ENCODE results near the gene IL18BP. TPM values are rescaled to one million over a fixed set of nuclear protein-coding genes. Genes with fewer than 3 reads are reported as not detected.

The IL18BP gene
- total and polyA plus RNA-seq, 2 experiments from 2014 or later: 2.2 to 2.8 TPM

DNA sequence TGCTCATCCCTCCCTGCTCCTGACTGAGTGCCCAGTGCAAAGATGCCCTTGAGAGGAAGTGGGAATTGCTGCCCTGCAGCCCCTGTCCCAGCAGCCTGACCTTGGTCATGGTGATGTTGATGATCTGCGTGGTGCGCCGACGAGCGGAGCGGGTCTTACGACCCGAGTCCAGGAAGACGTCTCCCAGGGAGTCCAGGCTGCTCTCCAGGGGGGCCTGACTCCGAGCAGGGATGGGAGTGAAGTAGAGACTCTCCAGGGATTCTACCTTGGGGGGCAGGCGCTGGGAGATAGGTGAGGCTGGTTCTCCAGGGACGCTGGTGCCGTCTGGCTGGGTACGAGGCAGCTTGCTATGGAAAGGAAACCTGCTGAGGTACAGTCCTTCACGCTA is 8.4 kb downstream of the IL18BP start:
- Histone ChIP-seq H3K36me3 (replicated peaks; ENCODE audit: insufficient read depth, low read depth) (peaks cover 4% of the 10 kb centered on the region), H3K27me3 (no peaks in the 10 kb centered on the region), H3K9me2 (replicated peaks; ENCODE audit: insufficient read depth) (no peaks in the 10 kb centered on the region), H2AFZ (no peak overlapping the region), H3K4me2 (no peak overlapping the region), H3K79me2 (no peaks in the 10 kb centered on the region), H4K20me1 (ENCODE audit: insufficient read depth, poor library complexity, severe bottlenecking) (peaks cover 35% of the 10 kb centered on the region), H3K4me1 (ENCODE audit: insufficient read depth) (no peaks in the 10 kb centered on the region), H3K4me3 (no peak overlapping the region), H3K27ac (no peak overlapping the region), H3K9me3 (ENCODE audit: low read depth) (no peaks in the 10 kb centered on the region)
- 93% methylated on average over 15 of the region's 15 CpGs for WGBS (ENCODE audit: low lambda C conversion rate, missing lambda C conversion rate)
- TF ChIP-seq, protein P1, sequence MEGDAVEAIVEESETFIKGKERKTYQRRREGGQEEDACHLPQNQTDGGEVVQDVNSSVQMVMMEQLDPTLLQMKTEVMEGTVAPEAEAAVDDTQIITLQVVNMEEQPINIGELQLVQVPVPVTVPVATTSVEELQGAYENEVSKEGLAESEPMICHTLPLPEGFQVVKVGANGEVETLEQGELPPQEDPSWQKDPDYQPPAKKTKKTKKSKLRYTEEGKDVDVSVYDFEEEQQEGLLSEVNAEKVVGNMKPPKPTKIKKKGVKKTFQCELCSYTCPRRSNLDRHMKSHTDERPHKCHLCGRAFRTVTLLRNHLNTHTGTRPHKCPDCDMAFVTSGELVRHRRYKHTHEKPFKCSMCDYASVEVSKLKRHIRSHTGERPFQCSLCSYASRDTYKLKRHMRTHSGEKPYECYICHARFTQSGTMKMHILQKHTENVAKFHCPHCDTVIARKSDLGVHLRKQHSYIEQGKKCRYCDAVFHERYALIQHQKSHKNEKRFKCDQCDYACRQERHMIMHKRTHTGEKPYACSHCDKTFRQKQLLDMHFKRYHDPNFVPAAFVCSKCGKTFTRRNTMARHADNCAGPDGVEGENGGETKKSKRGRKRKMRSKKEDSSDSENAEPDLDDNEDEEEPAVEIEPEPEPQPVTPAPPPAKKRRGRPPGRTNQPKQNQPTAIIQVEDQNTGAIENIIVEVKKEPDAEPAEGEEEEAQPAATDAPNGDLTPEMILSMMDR (IDR thresholded peaks at IDR 0.05; ENCODE audit: poor library complexity): no peak
- TF ChIP-seq EZH2 (IDR thresholded peaks at IDR 0.05; ENCODE audit: borderline replicate concordance): no peak
- no peak for TF ChIP-seq EZH2phosphoT487 (IDR thresholded peaks at IDR 0.05; ENCODE audit: low read depth, severe bottlenecking, unreplicated experiment)
- DNase-seq (ENCODE audit: low spot score): no peak

DNA sequence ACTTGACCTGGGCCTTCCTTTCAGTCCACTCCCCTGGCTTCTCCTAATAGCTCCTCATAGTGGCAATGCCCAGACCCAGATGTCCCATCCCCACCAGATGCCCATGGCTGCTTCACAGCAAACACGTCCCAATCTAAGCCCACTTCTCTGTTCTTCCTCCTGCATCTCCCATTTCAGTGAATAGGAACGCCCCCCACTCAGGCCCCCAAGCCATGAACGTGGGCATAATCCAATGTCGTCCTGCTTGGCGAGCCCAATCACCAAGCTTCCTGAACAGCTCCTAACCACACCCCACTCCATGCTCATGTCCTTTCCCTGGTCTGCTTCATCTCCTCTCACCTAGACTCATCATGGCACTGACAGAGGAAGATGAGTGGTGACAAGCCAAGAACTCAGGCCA is 8.9 kb downstream of the IL18BP start:
- Histone ChIP-seq H3K27ac (no peak overlapping the region), H3K27me3 (no peaks in the 10 kb centered on the region), H2AFZ (no peak overlapping the region), H3K36me3 (replicated peaks; ENCODE audit: insufficient read depth, low read depth) (peaks cover 4% of the 10 kb centered on the region), H3K4me1 (ENCODE audit: insufficient read depth) (no peaks in the 10 kb centered on the region), H3K9me3 (ENCODE audit: low read depth) (no peaks in the 10 kb centered on the region), H3K4me2 (no peak overlapping the region), H3K79me2 (no peaks in the 10 kb centered on the region), H4K20me1 (ENCODE audit: insufficient read depth, poor library complexity, severe bottlenecking) (peaks cover 38% of the 10 kb centered on the region), H3K4me3 (no peak overlapping the region), H3K9me2 (replicated peaks; ENCODE audit: insufficient read depth) (no peaks in the 10 kb centered on the region)
- WGBS (ENCODE audit: low lambda C conversion rate, missing lambda C conversion rate): 95% methylated on average over 5 of the region's 5 CpGs
- no peak for DNase-seq (ENCODE audit: low spot score)
- TF ChIP-seq EZH2 (IDR thresholded peaks at IDR 0.05; ENCODE audit: borderline replicate concordance) (no peak), EZH2phosphoT487 (IDR thresholded peaks at IDR 0.05; ENCODE audit: low read depth, severe bottlenecking, unreplicated experiment) (no peak)
- TF ChIP-seq, protein P1 (IDR thresholded peaks at IDR 0.05; ENCODE audit: poor library complexity): no peak

DNA sequence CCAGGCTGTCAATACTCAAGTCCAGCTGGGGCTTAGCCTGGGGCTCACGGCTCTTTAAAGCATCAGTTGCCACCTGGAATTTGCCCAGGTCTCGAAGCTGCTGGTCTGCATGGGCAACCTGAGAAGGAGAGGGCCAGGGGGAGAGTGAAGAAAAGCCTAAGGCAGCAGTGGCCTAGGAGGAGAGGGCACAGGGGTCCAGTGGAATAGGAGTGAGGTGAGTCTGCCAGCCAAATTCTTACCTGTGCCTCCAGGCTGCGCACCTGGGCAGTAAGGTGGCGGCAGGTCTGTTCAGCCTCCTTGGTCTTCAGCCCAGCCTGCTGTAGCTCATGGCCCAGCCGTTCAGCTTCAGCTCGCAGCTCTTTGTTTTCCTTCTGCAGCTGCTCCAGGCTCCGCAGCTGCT is 10.0 kb downstream of the IL18BP start:
- peaks cover 4% of the 10 kb centered on the region for H3K36me3 ChIP-seq (replicated peaks; ENCODE audit: insufficient read depth, low read depth)

More for the DNA sequence above, 10.0 kb downstream of the IL18BP start:
- no peak overlapping the region for H2AFZ ChIP-seq
- 96% methylated on average over 7 of the region's 7 CpGs for WGBS (ENCODE audit: low lambda C conversion rate, missing lambda C conversion rate)
- no peaks in the 10 kb centered on the region for H3K79me2 ChIP-seq
- no peak overlapping the region for H3K4me3 ChIP-seq
- no peaks in the 10 kb centered on the region for H3K4me1 ChIP-seq (ENCODE audit: insufficient read depth)
- DNase-seq (ENCODE audit: low spot score): no peak
- TF ChIP-seq EZH2phosphoT487 (IDR thresholded peaks at IDR 0.05; ENCODE audit: low read depth, severe bottlenecking, unreplicated experiment) (no peak), EZH2 (IDR thresholded peaks at IDR 0.05; ENCODE audit: borderline replicate concordance) (no peak)
- TF ChIP-seq, protein P1 (IDR thresholded peaks at IDR 0.05; ENCODE audit: poor library complexity): no peak
- H3K27ac ChIP-seq: no peak overlapping the region
- peaks cover 42% of the 10 kb centered on the region for H4K20me1 ChIP-seq (ENCODE audit: insufficient read depth, poor library complexity, severe bottlenecking)
- no peaks in the 10 kb centered on the region for H3K27me3 ChIP-seq
- H3K9me2 ChIP-seq (replicated peaks; ENCODE audit: insufficient read depth): no peaks in the 10 kb centered on the region
- no peaks in the 10 kb centered on the region for H3K9me3 ChIP-seq (ENCODE audit: low read depth)
- no peak overlapping the region for H3K4me2 ChIP-seq

Measured in hepatocyte (in vitro differentiated cells).